Neural crest cell (in vitro differentiated cells): Measurements from ENCODE around the gene SYT13. TPM values are rescaled to one million over a fixed set of nuclear protein-coding genes. Genes with fewer than 3 reads are reported as not detected.

Experiments
- DNase-seq: peaks from one replicate; pipeline ENCODE4 v3.0.0; 2021; ENCODE audit warnings: low read depth, mixed read lengths, low spot score
- H3K27ac Mint-ChIP-seq: one replicate; pipeline ENCODE4 v1.8.0; 2021; ENCODE audit warnings: mild to moderate bottlenecking, mixed read lengths; ENCODE audit not compliant: unreplicated experiment
- H3K27me3 Mint-ChIP-seq: 2 replicates; pipeline ENCODE4 v1.8.0; 2021; ENCODE audit warnings: low read depth, mild to moderate bottlenecking, mixed read lengths
- H3K36me3 Mint-ChIP-seq: 2 replicates; pipeline ENCODE4 v1.8.0; 2021; ENCODE audit warnings: low read depth, mild to moderate bottlenecking, mixed read lengths
- H3K4me1 Mint-ChIP-seq: 2 replicates; pipeline ENCODE4 v1.8.0; 2021; ENCODE audit warnings: mixed read lengths
- H3K4me3 Mint-ChIP-seq: one replicate; pipeline ENCODE4 v1.8.0; 2021; ENCODE audit warnings: mild to moderate bottlenecking, mixed read lengths
- H3K9me3 Mint-ChIP-seq: 2 replicates; pipeline ENCODE4 v1.8.0; 2021; ENCODE audit warnings: mixed read lengths
- CTCF ChIP-seq: fragments of 200-600 bp; sonication (generic); conservative IDR thresholded peaks from 2 replicates; pipeline ENCODE4 v1.5.0; 2021; ENCODE audit warnings: antibody characterized with exemption, mild to moderate bottlenecking
- total RNA-seq: library from RNA; stranded (reverse); gene quantifications from 2 replicates; pipeline ENCODE4 v1.2.1, GENCODE V29; 2021

Gene SYT13
- total RNA-seq, 1 donor from 2014 or later, result 1.7 TPM

GRCh38 chr11:45229401-45230020, 56.6 kb downstream of the SYT13 start:
- Mint-ChIP-seq H3K36me3 (peaks cover 21% of the 10 kb centered on the region), H3K9me3 (no peaks in the 10 kb centered on the region), H3K4me3 (no peak overlapping the region), H3K27ac (no peak overlapping the region), H3K27me3 (no peaks in the 10 kb centered on the region), H3K4me1 (peaks cover 6% of the 10 kb centered on the region)
- TF ChIP-seq CTCF, result no peak
- no peak for DNase-seq

- Mint-ChIP-seq H3K27me3 (no peaks in the 10 kb centered on the region), H3K36me3 (peaks cover 28% of the 10 kb centered on the region), H3K9me3 (no peaks in the 10 kb centered on the region), H3K4me1 (peaks cover 6% of the 10 kb centered on the region), H3K27ac (no peak overlapping the region), H3K4me3 (no peak overlapping the region)
- DNase-seq, result no peak
- no peak for TF ChIP-seq CTCF
Observed at GRCh38 chr11:45227836-45228235, 58.3 kb downstream of the SYT13 start.

GRCh38 chr11:45226901-45227300, 59.2 kb downstream of the SYT13 start:
- peaks cover 30% of the 10 kb centered on the region for H3K36me3 Mint-ChIP-seq

GRCh38 chr11:45225961-45226871, 59.9 kb downstream of the SYT13 start:
- no peak for TF ChIP-seq CTCF

More at GRCh38 chr11:45226901-45227300, 59.2 kb downstream of the SYT13 start:
- Mint-ChIP-seq H3K9me3 (no peaks in the 10 kb centered on the region), H3K27me3 (no peaks in the 10 kb centered on the region), H3K4me3 (no peak overlapping the region), H3K4me1 (peaks cover 6% of the 10 kb centered on the region), H3K27ac (no peak overlapping the region)
- no peak for TF ChIP-seq CTCF
- DNase-seq, result no peak

GRCh38 chr11:45225277-45225676, 60.9 kb downstream of the SYT13 start:
- H3K27me3 Mint-ChIP-seq, result no peaks in the 10 kb centered on the region
- no peak for TF ChIP-seq CTCF
- no peak for DNase-seq
- peaks cover 6% of the 10 kb centered on the region for H3K4me1 Mint-ChIP-seq
- H3K4me3 Mint-ChIP-seq, result no peak overlapping the region
- H3K36me3 Mint-ChIP-seq, result peaks cover 35% of the 10 kb centered on the region
- no peak overlapping the region for H3K27ac Mint-ChIP-seq
- no peaks in the 10 kb centered on the region for H3K9me3 Mint-ChIP-seq

More at GRCh38 chr11:45225961-45226871, 59.9 kb downstream of the SYT13 start:
- H3K27me3 Mint-ChIP-seq, result no peaks in the 10 kb centered on the region
- H3K27ac Mint-ChIP-seq, result peak overlapping the region; percentile 67
- H3K36me3 Mint-ChIP-seq, result peaks cover 34% of the 10 kb centered on the region
- no peak for DNase-seq
- no peaks in the 10 kb centered on the region for H3K9me3 Mint-ChIP-seq
- peaks cover 6% of the 10 kb centered on the region for H3K4me1 Mint-ChIP-seq
- no peak overlapping the region for H3K4me3 Mint-ChIP-seq
